Choroid plexus epithelial cell (primary cell): Measurements from ENCODE around the gene LTK.
A peak's percentile ranks its signal among the peaks of the same experiment; 100 is the strongest.
"Not testable (repeated sequence)": the region's sequence is repeated elsewhere in the genome, so short reads cannot be mapped to it uniquely, and the experiment has no call there.

Experiments
- DNase-seq: peaks from one replicate; pipeline ENCODE4 v3.0.0-alpha.2; 2010; ENCODE audit warnings: low read depth
- H3K4me3 ChIP-seq: 2 replicates; pipeline ENCODE4 v1.5.1; 2011; ENCODE audit warnings: low read depth, mild to moderate bottlenecking, control low read depth, low read length, moderate library complexity
- TF ChIP-seq, protein P1 (sequence below): conservative IDR thresholded peaks from 2 replicates; pipeline ENCODE4 v1.5.1; 2011; ENCODE audit warnings: low read depth, mild to moderate bottlenecking, control low read depth, inconsistent platforms, low read length, moderate library complexity

LTK gene

GRCh38 chr15:41474941-41475340 lies 38.7 kb downstream of the LTK start:
- no peak overlapping the region for H3K4me3 ChIP-seq
- TF ChIP-seq, protein P1, sequence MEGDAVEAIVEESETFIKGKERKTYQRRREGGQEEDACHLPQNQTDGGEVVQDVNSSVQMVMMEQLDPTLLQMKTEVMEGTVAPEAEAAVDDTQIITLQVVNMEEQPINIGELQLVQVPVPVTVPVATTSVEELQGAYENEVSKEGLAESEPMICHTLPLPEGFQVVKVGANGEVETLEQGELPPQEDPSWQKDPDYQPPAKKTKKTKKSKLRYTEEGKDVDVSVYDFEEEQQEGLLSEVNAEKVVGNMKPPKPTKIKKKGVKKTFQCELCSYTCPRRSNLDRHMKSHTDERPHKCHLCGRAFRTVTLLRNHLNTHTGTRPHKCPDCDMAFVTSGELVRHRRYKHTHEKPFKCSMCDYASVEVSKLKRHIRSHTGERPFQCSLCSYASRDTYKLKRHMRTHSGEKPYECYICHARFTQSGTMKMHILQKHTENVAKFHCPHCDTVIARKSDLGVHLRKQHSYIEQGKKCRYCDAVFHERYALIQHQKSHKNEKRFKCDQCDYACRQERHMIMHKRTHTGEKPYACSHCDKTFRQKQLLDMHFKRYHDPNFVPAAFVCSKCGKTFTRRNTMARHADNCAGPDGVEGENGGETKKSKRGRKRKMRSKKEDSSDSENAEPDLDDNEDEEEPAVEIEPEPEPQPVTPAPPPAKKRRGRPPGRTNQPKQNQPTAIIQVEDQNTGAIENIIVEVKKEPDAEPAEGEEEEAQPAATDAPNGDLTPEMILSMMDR: no peak
- DNase-seq: no peak

- no peak overlapping the region for H3K4me3 ChIP-seq
- TF ChIP-seq, protein P1: no peak
- DNase-seq: no peak
These were observed 39.2 kb downstream of the LTK start for GRCh38 chr15:41474436-41474835.

DNA sequence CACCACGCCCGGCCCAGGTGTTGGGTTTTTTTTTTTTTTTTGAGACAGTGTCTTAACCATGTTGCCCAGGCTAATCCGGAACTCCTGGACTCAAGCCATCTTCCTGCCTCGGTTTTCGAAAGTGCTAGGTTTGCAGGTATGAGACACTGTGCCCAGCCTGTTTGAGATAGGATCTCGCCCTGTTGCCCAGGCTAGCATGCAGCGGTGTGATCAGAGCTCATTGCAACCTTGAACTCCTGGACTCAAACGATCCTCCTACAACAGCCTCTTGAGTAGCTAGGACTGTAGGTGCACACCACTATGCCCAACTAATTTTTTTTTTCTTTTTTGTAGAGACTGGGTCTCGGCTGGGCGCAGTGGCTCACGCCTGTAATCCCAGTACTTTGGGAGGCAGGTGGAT lies 40.2 kb downstream of the LTK start:
- H3K4me3 ChIP-seq: no peak overlapping the region
- TF ChIP-seq, protein P1: no peak
- DNase-seq: no peak

DNA sequence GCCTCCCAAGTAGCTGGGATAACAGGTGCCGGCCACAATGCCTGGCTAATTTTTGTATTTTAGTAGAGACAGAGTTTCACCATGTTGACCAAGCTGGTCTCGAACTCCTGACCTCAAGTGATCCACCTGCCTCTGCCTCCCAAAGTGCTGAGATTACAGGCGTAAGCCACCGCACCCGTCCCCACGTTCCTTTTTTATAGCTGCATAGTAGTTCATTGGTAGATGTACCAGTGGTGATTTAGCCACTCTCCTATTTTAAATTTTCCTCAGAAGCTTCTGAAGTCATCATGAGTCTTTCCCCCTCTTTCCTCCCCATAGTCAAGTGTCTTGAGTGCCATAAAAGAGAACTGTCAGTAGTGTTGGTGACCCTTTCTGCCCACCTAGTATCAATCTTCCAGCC lies 44.0 kb downstream of the LTK start:
- not testable (repeated sequence) for DNase-seq, H3K4me3 ChIP-seq

- H3K4me3 ChIP-seq: no peak overlapping the region
- DNase-seq: no peak
- TF ChIP-seq, protein P1: no peak
These were observed 46.9 kb downstream of the LTK start for GRCh38 chr15:41466711-41467110.

DNA sequence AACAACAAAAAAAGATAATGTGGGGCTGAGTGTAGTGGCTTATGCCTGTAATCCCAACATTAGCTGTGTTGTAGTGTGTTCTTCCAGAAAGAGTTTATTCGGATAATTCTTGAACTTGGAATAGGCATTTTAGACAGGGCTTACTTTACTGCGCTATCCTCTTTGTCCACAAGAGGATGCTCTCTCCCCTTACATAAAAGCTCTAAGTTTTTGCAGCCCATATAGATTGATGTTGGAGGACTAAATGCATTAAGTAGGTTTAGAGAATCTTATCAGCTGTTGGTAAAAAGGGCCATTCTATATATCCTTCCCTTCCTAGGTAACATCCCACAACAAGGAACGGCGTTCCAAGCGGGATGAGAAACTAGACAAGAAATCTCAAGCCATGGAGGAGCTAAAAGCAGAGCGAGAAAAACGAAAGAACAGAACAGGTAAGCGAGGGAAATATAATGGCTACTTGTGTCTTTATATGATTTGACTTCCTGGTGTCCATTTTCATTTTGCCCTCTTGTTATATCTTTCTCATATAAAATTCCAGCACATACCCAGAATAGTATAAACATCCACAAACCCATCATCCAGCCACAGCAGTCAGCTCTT lies 47.7 kb downstream of the LTK start:
- TF ChIP-seq, protein P1: peak; percentile 95
- peak; percentile 84 for DNase-seq
- no peak overlapping the region for H3K4me3 ChIP-seq

DNA sequence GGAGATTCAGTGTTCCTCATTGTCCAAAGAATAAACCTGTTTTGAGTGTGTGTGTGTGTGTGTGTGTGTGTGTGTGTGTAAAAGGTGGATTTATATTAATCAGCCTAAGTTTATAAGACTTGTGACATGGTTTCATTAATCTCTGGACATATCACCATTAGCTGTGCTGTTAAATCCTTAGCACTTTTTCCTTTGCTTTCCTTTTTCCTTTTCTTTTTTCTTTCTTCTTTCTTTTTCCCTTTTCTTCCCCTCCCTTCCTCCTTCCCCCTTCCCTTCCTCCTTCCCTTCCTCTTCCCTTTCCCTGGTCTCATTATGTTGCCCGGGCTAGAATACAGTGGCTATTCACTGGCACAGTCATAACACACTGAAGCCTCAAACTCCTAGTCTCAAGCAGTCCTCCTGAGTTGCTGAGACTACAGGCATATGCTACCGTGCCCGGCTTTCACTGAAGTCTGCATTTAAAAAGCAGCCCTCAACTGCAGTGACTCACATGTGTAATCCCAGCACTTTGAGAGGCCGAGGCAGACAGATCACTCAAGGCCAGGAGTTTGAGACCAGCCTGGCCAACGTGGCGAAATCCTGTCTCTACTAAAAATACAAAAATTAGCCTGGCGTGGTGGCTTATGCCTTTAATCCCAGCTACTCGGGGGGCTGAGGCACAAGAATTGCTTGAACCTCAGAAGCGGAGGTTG lies 48.6 kb downstream of the LTK start:
- no peak overlapping the region for H3K4me3 ChIP-seq

More for the DNA sequence above, 48.6 kb downstream of the LTK start:
- TF ChIP-seq, protein P1: no peak
- no peak for DNase-seq
